Smooth muscle cell (in vitro differentiated cells): ENCODE results near the gene TPCN2. TPM values are rescaled to one million over a fixed set of nuclear protein-coding genes. Genes with fewer than 3 reads are reported as not detected.

Source experiments
- DNase-seq: peaks from one replicate; lab custom pipeline; 2025; ENCODE audit not compliant: unreplicated experiment; lab: John Stamatoyannopoulos, UW
- H2AFZ ChIP-seq: fragments of 200-600 bp; sonication (generic); 2 replicates; pipeline ENCODE4 v1.6.0; 2016; ENCODE audit warnings: antibody characterized with exemption, low read depth, mild to moderate bottlenecking
- H3F3A ChIP-seq: fragments of 200-600 bp; sonication (generic); 2 replicates; pipeline ENCODE4 v1.6.0; 2017; ENCODE audit warnings: antibody characterized with exemption, low read depth
- H3K27ac ChIP-seq: fragments of 200-600 bp; sonication (generic); 2 replicates; pipeline ENCODE4 v1.5.1; 2016; ENCODE audit warnings: low read depth, mild to moderate bottlenecking
- H3K27me3 ChIP-seq: fragments of 200-600 bp; sonication (generic); 2 replicates; pipeline ENCODE4 v1.6.1; 2016; ENCODE audit warnings: low read depth, mild to moderate bottlenecking
- H3K36me3 ChIP-seq: fragments of 200-600 bp; sonication (generic); 2 replicates; pipeline ENCODE4 v1.5.1; 2016; ENCODE audit warnings: low read depth
- H3K4me1 ChIP-seq: fragments of 200-600 bp; sonication (generic); 2 replicates; pipeline ENCODE4 v1.5.1; 2016; ENCODE audit warnings: low read depth
- H3K4me2 ChIP-seq: fragments of 200-600 bp; sonication (generic); 2 replicates; pipeline ENCODE4 v1.6.0; 2016; ENCODE audit warnings: mild to moderate bottlenecking
- H3K4me3 ChIP-seq: fragments of 200-600 bp; sonication (generic); 2 replicates; pipeline ENCODE4 v1.5.1; 2016; ENCODE audit warnings: mild to moderate bottlenecking
- H3K79me2 ChIP-seq: fragments of 200-600 bp; sonication (generic); 2 replicates; pipeline ENCODE4 v1.6.0; 2016; ENCODE audit warnings: low read depth, mild to moderate bottlenecking
- H3K9ac ChIP-seq: fragments of 200-600 bp; sonication (generic); 2 replicates; pipeline ENCODE4 v1.6.0; 2016; ENCODE audit warnings: low read depth
- H3K9me3 ChIP-seq: fragments of 200-600 bp; sonication (generic); replicated peaks from 2 replicates; pipeline ENCODE4 v1.5.1; 2016; ENCODE audit warnings: low read depth
- H4K20me1 ChIP-seq: fragments of 200-600 bp; sonication (generic); 2 replicates; pipeline ENCODE4 v1.6.0; 2016; ENCODE audit warnings: low read depth
- WGBS: methylation state at CpG from one replicate; pipeline ENCODE4 v1.1.7; 2016; ENCODE audit warnings: low lambda C conversion rate; 5-methylcytosine and 5-hydroxymethylcytosine counted together
- polyA plus RNA-seq: library from polyadenylated mRNA; unstranded; fragments of >200 nt; fragmentation: Nextera tagmentation; extraction: Ambion mirVana; gene quantifications from 2 replicates; pipeline ENCODE4 v1.2.1, GENCODE V29; 2016
- total RNA-seq: library from RNA; depleted of rRNA; stranded (reverse); fragments of >200 nt; gene quantifications from 2 replicates; pipeline ENCODE4 v1.2.3, GENCODE V29; 2014
- TF ChIP-seq, protein P1 (sequence below): fragments of 200-600 bp; sonication (generic); IDR thresholded peaks from 2 replicates; pipeline ENCODE4 v1.5.1; 2017; ENCODE audit warnings: borderline replicate concordance, mild to moderate bottlenecking, antibody characterized with exemption; ENCODE audit not compliant: insufficient read depth, poor library complexity, severe bottlenecking

TPCN2 gene
- total and polyA plus RNA-seq, 2 experiments from 2014 or later = 7.4 to 10.5 TPM

DNA sequence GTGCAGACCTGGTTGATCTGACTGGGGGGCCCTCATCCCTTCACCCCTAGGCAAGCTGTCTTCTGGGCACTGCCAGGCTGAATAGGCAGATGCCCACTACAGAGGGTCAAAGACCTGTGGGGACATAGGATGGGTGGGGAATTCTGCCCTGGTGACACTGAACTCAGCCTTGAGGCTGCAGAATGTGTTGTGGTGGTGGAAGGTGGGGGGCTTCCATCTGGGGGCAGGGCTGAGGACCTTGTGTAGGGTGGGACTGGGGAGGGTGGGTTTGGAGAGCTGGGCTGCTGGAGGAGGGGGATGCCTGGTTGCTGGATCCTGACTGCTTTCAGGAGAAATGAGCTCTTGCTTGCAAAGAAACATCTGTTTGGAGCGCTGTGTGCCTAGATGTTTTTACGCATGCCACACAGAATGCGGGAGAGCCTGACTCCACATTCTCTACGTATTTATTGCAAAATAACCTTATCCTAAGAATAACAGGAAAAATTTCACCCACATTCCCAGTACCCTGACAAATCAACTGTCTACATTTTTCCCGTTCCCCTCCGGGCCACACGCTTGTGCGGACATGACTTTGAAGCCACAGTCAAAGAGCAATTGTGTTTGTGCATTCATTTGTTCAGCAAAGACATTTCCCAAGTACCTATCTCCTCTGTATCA, 125.3 kb downstream of the TPCN2 start:
- TF ChIP-seq, protein P1, sequence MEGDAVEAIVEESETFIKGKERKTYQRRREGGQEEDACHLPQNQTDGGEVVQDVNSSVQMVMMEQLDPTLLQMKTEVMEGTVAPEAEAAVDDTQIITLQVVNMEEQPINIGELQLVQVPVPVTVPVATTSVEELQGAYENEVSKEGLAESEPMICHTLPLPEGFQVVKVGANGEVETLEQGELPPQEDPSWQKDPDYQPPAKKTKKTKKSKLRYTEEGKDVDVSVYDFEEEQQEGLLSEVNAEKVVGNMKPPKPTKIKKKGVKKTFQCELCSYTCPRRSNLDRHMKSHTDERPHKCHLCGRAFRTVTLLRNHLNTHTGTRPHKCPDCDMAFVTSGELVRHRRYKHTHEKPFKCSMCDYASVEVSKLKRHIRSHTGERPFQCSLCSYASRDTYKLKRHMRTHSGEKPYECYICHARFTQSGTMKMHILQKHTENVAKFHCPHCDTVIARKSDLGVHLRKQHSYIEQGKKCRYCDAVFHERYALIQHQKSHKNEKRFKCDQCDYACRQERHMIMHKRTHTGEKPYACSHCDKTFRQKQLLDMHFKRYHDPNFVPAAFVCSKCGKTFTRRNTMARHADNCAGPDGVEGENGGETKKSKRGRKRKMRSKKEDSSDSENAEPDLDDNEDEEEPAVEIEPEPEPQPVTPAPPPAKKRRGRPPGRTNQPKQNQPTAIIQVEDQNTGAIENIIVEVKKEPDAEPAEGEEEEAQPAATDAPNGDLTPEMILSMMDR = no peak
- no peak for DNase-seq
- no peak overlapping the region for H2AFZ ChIP-seq
- H3K9ac ChIP-seq = no peak overlapping the region
- H3K9me3 ChIP-seq = no peaks in the 10 kb centered on the region
- WGBS = 67% methylated on average over 8 of the region's 8 CpGs
- H3K27me3 ChIP-seq = no peaks in the 10 kb centered on the region
- no peaks in the 10 kb centered on the region for H3K79me2 ChIP-seq
- no peaks in the 10 kb centered on the region for H3K4me1 ChIP-seq
- H4K20me1 ChIP-seq = no peaks in the 10 kb centered on the region
- no peaks in the 10 kb centered on the region for H3K36me3 ChIP-seq
- H3K27ac ChIP-seq = no peak overlapping the region
- H3K4me2 ChIP-seq = no peak overlapping the region
- H3F3A ChIP-seq = no peaks in the 10 kb centered on the region
- no peak overlapping the region for H3K4me3 ChIP-seq

DNA sequence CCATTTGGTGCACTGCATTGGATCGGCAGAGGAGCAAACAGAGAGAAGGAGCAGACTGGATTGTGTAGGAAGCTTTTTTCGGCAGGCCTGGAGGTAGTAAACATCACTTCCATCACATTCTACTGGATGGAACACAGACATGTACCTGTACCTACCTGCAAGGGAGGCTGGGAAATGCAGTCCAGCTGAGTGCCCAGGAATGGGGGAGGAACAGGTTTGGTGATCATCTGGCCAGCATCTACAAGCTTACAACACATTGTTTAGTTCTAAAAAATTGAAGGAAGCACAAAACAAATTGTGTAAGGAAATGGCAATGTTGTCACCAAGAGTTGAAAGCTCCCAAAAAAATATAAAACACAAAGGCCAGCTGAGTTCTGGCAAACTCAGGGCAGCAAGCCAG, 126.1 kb downstream of the TPCN2 start:
- no peaks in the 10 kb centered on the region for H3K36me3 ChIP-seq
- no peaks in the 10 kb centered on the region for H3K27me3 ChIP-seq
- H3K27ac ChIP-seq = no peak overlapping the region
- no peak overlapping the region for H2AFZ ChIP-seq
- H3K9me3 ChIP-seq = no peaks in the 10 kb centered on the region
- no peaks in the 10 kb centered on the region for H3K79me2 ChIP-seq
- H3F3A ChIP-seq = no peaks in the 10 kb centered on the region
- H3K4me1 ChIP-seq = no peaks in the 10 kb centered on the region
- 78% methylated on average over 2 of the region's 2 CpGs for WGBS
- H3K9ac ChIP-seq = no peak overlapping the region
- TF ChIP-seq, protein P1 = no peak
- no peak overlapping the region for H3K4me3 ChIP-seq
- H3K4me2 ChIP-seq = no peak overlapping the region
- H4K20me1 ChIP-seq = no peaks in the 10 kb centered on the region
- DNase-seq = no peak

DNA sequence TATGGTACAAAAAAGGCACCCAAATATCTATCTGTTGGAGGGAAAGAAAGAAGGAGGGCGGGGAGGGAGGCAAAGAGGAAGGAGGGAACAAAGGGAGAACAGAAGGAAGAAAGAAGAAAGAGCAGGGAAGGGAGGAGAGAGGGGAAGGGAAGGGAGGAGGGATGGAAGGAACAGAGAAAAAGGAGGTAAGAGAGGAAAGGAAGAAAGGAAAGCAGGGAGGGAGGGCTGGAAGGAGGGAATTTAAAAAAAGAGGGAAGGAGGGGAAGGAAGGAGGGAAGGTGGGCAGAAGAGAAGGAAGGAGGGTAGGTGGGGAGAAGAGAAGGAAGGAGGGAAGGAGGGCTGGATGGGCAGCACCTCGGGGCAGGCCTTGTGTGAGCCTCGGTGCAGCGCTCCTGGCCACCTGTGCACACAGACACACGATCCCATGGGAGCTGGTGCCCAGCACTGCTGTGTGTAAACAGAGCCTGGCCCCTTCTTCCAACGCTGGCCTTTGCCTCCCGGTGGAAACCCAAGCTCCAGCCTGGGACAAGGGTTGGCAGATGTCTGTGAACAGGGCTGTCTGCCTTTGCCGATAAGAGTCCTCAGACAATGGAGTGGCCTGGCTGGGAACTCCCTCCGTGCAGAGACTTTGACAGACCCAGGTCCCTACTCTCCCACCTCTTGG, 130.2 kb downstream of the TPCN2 start:
- no peak overlapping the region for H3K27ac ChIP-seq
- no peak overlapping the region for H3K9ac ChIP-seq
- 88% methylated on average over 8 of the region's 9 CpGs for WGBS
- no peaks in the 10 kb centered on the region for H3K4me1 ChIP-seq
- TF ChIP-seq, protein P1 = no peak
- no peaks in the 10 kb centered on the region for H4K20me1 ChIP-seq
- H2AFZ ChIP-seq = no peak overlapping the region
- DNase-seq = no peak
- H3K9me3 ChIP-seq = no peaks in the 10 kb centered on the region
- no peaks in the 10 kb centered on the region for H3F3A ChIP-seq
- H3K4me2 ChIP-seq = no peak overlapping the region
- H3K36me3 ChIP-seq = no peaks in the 10 kb centered on the region
- H3K79me2 ChIP-seq = no peaks in the 10 kb centered on the region
- H3K27me3 ChIP-seq = no peaks in the 10 kb centered on the region
- H3K4me3 ChIP-seq = no peak overlapping the region

GRCh38 chr11:69180226-69180625, 131.5 kb downstream of the TPCN2 start:
- Histone ChIP-seq H3F3A (no peaks in the 10 kb centered on the region), H3K9me3 (no peaks in the 10 kb centered on the region), H3K27ac (no peak overlapping the region), H3K4me1 (no peaks in the 10 kb centered on the region), H3K36me3 (no peaks in the 10 kb centered on the region), H3K27me3 (no peaks in the 10 kb centered on the region), H4K20me1 (no peaks in the 10 kb centered on the region), H2AFZ (no peak overlapping the region), H3K4me3 (no peak overlapping the region), H3K4me2 (no peak overlapping the region), H3K9ac (no peak overlapping the region), H3K79me2 (no peaks in the 10 kb centered on the region)
- TF ChIP-seq, protein P1 = no peak
- 90% methylated on average over 9 of the region's 9 CpGs for WGBS
- no peak for DNase-seq
